Hepatocyte (in vitro differentiated cells): ENCODE data around the gene CHKA.

Source experiments
- EZH2 ChIP-seq: fragments of 200-600 bp; sonication (generic); IDR thresholded peaks from 2 replicates; pipeline ENCODE4 v1.6.1; 2016; ENCODE audit warnings: antibody characterized with exemption, mild to moderate bottlenecking, borderline replicate concordance
- EZH2phosphoT487 ChIP-seq: fragments of 200-600 bp; sonication (generic); IDR thresholded peaks from one replicate; pipeline ENCODE4 v1.6.1; 2018; ENCODE audit warnings: antibody characterized with exemption, mild to moderate bottlenecking, low read depth, moderate library complexity; ENCODE audit not compliant: unreplicated experiment, severe bottlenecking
- TF ChIP-seq, protein P1 (sequence below): fragments of 200-600 bp; sonication (generic); IDR thresholded peaks from 2 replicates; pipeline ENCODE4 v1.5.1; 2016; ENCODE audit warnings: antibody characterized with exemption, mild to moderate bottlenecking; ENCODE audit not compliant: poor library complexity

DNA sequence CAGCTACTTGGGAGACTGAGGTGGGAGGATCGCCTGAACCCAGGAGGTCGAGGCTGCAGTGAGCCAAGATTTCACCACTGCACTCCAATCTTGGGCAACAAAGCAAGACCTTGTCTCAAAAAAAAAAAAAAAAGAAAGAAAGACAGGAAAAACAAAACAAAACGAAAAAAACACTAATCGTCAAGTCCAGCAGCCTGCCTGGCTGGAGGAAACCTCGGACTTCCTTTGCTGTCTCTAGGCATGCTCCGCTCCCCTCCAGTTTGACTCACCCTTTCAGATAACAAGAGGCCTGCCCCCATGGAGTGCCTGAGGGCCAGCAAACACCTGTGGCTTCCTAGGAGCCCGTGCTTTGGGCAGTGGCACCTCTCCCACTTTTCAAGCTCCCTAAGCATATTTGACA lies 28.8 kb upstream of the CHKA start:
- TF ChIP-seq, protein P1, sequence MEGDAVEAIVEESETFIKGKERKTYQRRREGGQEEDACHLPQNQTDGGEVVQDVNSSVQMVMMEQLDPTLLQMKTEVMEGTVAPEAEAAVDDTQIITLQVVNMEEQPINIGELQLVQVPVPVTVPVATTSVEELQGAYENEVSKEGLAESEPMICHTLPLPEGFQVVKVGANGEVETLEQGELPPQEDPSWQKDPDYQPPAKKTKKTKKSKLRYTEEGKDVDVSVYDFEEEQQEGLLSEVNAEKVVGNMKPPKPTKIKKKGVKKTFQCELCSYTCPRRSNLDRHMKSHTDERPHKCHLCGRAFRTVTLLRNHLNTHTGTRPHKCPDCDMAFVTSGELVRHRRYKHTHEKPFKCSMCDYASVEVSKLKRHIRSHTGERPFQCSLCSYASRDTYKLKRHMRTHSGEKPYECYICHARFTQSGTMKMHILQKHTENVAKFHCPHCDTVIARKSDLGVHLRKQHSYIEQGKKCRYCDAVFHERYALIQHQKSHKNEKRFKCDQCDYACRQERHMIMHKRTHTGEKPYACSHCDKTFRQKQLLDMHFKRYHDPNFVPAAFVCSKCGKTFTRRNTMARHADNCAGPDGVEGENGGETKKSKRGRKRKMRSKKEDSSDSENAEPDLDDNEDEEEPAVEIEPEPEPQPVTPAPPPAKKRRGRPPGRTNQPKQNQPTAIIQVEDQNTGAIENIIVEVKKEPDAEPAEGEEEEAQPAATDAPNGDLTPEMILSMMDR, result no peak
- TF ChIP-seq EZH2 (no peak), EZH2phosphoT487 (no peak)
